Stimulated activated CD4-positive, alpha-beta T cell treated with anti-CD3 and anti-CD28 coated beads, TNF-alpha, amount 100 ng/mL, for 1 hour (primary cell): ENCODE data around the gene ATRN.

Experiments
- DNase-seq, 3 donors: peaks; one replicate each; pipeline ENCODE4 v3.0.0-alpha.2; 2020; ENCODE audit warnings: low read depth in 3 of 3, low spot score in 1 of 3

ATRN gene

GRCh38 chr20:3654326-3655130 is 183.7 kb downstream of the ATRN start:
- DNase-seq: no peak

GRCh38 chr20:3655131-3655405 is 184.2 kb downstream of the ATRN start:
- no peak for DNase-seq

- no peak for DNase-seq
Measured at GRCh38 chr20:3658019-3658715, 187.3 kb downstream of the ATRN start.

- no peak for DNase-seq
Measured at GRCh38 chr20:3658716-3659491, 188.1 kb downstream of the ATRN start.

- no peak for DNase-seq
Measured at GRCh38 chr20:3659492-3660261, 188.9 kb downstream of the ATRN start.

- no peak for DNase-seq
Measured at GRCh38 chr20:3660262-3661059, 189.6 kb downstream of the ATRN start.

- no peak for DNase-seq
Measured at GRCh38 chr20:3661060-3661813, 190.4 kb downstream of the ATRN start.

GRCh38 chr20:3661814-3662665 is 191.2 kb downstream of the ATRN start:
- DNase-seq: no peak

GRCh38 chr20:3663031-3663701 is 192.3 kb downstream of the ATRN start, which contains the start of gene GFRA4:
Gene GFRA4, minus strand, starts transcription at chr20:3663399. Its CDS starts 0 bp downstream, at chr20:3663399.
- DNase-seq: no peak

GRCh38 chr20:3663858-3664257 is 193.0 kb downstream of the ATRN start:
- no peak for DNase-seq

GRCh38 chr20:3667434-3668037 is 196.7 kb downstream of the ATRN start:
- no peak for DNase-seq

- DNase-seq: no peak
Measured at GRCh38 chr20:3669710-3670367, 199.0 kb downstream of the ATRN start.

GRCh38 chr20:3670511-3670910 is 199.7 kb downstream of the ATRN start:
- no peak for DNase-seq

GRCh38 chr20:3670945-3671344 is 200.1 kb downstream of the ATRN start:
- DNase-seq: no peak

- no peak for DNase-seq
Measured at GRCh38 chr20:3671986-3672546, 201.2 kb downstream of the ATRN start.

GRCh38 chr20:3672547-3673171 is 201.8 kb downstream of the ATRN start:
- no peak for DNase-seq
